Gastroesophageal sphincter (tissue), 4 donors: ENCODE data around the gene F10. TPM values are rescaled to one million over a fixed set of nuclear protein-coding genes. Genes with fewer than 3 reads are reported as not detected.

ENCODE experiments used
- ATAC-seq: fragments of 150-250 bp; one replicate; pipeline ENCODE4 v1.9.1; 2016; ENCODE audit warnings: mild to moderate bottlenecking, moderate library complexity
- H3K27ac ChIP-seq, 4 donors: fragments of 200-600 bp; sonication (generic) in 3 of 4; 1 replicate in 3 of 4; 2 replicates in 1 of 4; pipeline ENCODE4 v1.5.1; 2016 to 2019
- H3K27me3 ChIP-seq: fragments of 200-600 bp; sonication (generic); one replicate; pipeline ENCODE4 v1.5.1; 2019
- H3K36me3 ChIP-seq, 2 donors: fragments of 200-600 bp; sonication (generic); one replicate each; pipeline ENCODE4 v1.5.1; 2019; ENCODE audit warnings: control low read depth in 1 of 2
- H3K4me1 ChIP-seq, 3 donors: fragments of 200-600 bp; sonication (generic); 1 replicate in 2 of 3; 2 replicates in 1 of 3; pipeline ENCODE4 v1.5.1; 2016 to 2019; ENCODE audit warnings: control low read depth in 2 of 3
- H3K4me3 ChIP-seq, 2 donors: fragments of 200-600 bp; sonication (generic); one replicate each; pipeline ENCODE4 v1.5.1; 2019; ENCODE audit warnings: mild to moderate bottlenecking in 1 of 2, moderate library complexity in 1 of 2
- H3K9me3 ChIP-seq, 3 donors: fragments of 200-600 bp; sonication (generic); one replicate each; pipeline ENCODE4 v1.5.1; 2017 to 2019; ENCODE audit warnings: control low read depth in 2 of 3
- EP300 ChIP-seq: sonication (generic); formaldehyde crosslinking; IDR thresholded peaks from one replicate; pipeline ENCODE4 v1.6.1; 2017; ENCODE audit warnings: antibody characterized with exemption, mild to moderate bottlenecking
- POLR2A ChIP-seq, 2 donors: fragments of 450-650 bp; IDR thresholded peaks; one replicate each; pipeline ENCODE4 v1.6.1; 2017; ENCODE audit warnings: antibody characterized with exemption in 2 of 2, mild to moderate bottlenecking in 2 of 2, moderate library complexity in 1 of 2
- POLR2AphosphoS5 ChIP-seq: sonication (generic); formaldehyde crosslinking; IDR thresholded peaks from one replicate; pipeline ENCODE4 v1.6.1; 2017; ENCODE audit warnings: antibody characterized with exemption
- WGBS, 2 donors: methylation state at CpG; one replicate each; pipeline ENCODE4 v1.1.5; 2018; ENCODE audit warnings: low coverage in 1 of 2; 5-methylcytosine and 5-hydroxymethylcytosine counted together
- total RNA-seq, 4 donors: library from RNA; depleted of rRNA; stranded (reverse); fragments of >200 nt; gene quantifications; one replicate each; pipeline ENCODE4 v1.1.0, GENCODE V29; 2016
- TF ChIP-seq, protein P1 (sequence below), 4 experiments: fragments of 200-600 bp in 2 of 4; fragments of 450-650 bp in 2 of 4; sonication (generic) in 1 of 4; IDR thresholded peaks; one replicate each; pipeline ENCODE4 v1.5.1; 2017 to 2019; ENCODE audit warnings: antibody characterized with exemption in 4 of 4, mild to moderate bottlenecking in 2 of 4, moderate library complexity in 2 of 4

F10 gene
- total RNA-seq, 4 donors from 2014 or later, result 6.9 to 51.7 (median 12.0) TPM

- H3K9me3 ChIP-seq, result no peaks in the 10 kb centered on the region
- TF ChIP-seq POLR2A (IDR thresholded peaks at IDR 0.05) (no peak), EP300 (no peak), POLR2AphosphoS5 (no peak)
- TF ChIP-seq, protein P1, sequence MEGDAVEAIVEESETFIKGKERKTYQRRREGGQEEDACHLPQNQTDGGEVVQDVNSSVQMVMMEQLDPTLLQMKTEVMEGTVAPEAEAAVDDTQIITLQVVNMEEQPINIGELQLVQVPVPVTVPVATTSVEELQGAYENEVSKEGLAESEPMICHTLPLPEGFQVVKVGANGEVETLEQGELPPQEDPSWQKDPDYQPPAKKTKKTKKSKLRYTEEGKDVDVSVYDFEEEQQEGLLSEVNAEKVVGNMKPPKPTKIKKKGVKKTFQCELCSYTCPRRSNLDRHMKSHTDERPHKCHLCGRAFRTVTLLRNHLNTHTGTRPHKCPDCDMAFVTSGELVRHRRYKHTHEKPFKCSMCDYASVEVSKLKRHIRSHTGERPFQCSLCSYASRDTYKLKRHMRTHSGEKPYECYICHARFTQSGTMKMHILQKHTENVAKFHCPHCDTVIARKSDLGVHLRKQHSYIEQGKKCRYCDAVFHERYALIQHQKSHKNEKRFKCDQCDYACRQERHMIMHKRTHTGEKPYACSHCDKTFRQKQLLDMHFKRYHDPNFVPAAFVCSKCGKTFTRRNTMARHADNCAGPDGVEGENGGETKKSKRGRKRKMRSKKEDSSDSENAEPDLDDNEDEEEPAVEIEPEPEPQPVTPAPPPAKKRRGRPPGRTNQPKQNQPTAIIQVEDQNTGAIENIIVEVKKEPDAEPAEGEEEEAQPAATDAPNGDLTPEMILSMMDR (IDR thresholded peaks at IDR 0.05), result no peak
- ATAC-seq, result no peak
- H3K4me3 ChIP-seq, result no peak overlapping the region
- no peak overlapping the region for H3K27ac ChIP-seq
- H3K36me3 ChIP-seq, result peaks cover 0 to 35% of the 10 kb centered on the region in 2 donors
- 80% methylated on average over 1 of the region's 18 CpGs; no CpG with 5 or more reads in 1 of the 2 donors for WGBS, 2 donors
- H3K4me1 ChIP-seq, result peaks cover 0 to 4% (median 0%) of the 10 kb centered on the region in 3 donors
- peaks cover 7% of the 10 kb centered on the region for H3K27me3 ChIP-seq
These were observed 42.2 kb upstream of the F10 start for GRCh38 chr13:113080361-113080831.

DNA sequence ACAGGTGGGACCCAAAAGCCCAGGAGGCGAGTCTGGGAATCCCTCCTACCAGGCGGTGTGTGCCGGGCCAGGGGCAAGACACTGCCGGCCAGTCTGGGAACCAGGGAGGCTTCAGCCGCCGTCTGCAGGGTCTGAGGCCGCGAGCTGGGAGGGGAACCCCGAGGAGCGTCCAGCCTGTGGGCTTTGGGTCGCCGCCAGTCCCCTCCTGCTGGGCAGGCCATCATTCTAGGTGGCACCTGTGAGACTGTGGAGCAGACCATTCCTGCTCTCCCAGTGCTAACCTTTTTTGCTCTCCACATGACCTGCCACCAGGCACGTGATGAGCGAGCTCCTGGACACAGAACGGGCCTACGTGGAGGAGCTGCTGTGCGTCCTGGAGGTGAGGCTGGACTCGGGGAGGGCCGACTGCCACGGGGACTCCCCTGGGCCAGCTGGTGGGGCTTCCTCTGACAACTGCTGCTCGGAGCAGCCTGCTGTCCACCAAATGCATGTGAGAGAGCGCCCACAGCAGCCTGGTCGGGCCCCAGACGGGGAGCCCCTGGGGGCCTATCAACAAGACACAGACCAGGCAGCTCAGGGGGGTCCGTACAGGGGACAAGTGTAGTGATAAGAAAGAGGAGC is 41.6 kb upstream of the F10 start:
- TF ChIP-seq POLR2AphosphoS5 (no peak), POLR2A (IDR thresholded peaks at IDR 0.05) (no peak), EP300 (no peak)
- TF ChIP-seq, protein P1 (IDR thresholded peaks at IDR 0.05), result no peak
- peaks cover 0 to 29% of the 10 kb centered on the region in 2 donors for H3K36me3 ChIP-seq

GRCh38 chr13:113082198-113083021 is 40.2 kb upstream of the F10 start:
- no peak for ATAC-seq
- WGBS, 2 donors, result 90 to 93% methylated on average over 4 to 5 of the region's 26 CpGs

More for the DNA sequence above, 41.6 kb upstream of the F10 start:
- no peak for ATAC-seq
- WGBS, 2 donors, result no CpG with 5 or more reads among the region's 25 CpGs
- Histone ChIP-seq H3K27ac (no peak overlapping the region), H3K9me3 (no peaks in the 10 kb centered on the region), H3K4me3 (no peak overlapping the region), H3K4me1 (peaks cover 0 to 4% (median 0%) of the 10 kb centered on the region in 3 donors), H3K27me3 (peaks cover 11% of the 10 kb centered on the region)

DNA sequence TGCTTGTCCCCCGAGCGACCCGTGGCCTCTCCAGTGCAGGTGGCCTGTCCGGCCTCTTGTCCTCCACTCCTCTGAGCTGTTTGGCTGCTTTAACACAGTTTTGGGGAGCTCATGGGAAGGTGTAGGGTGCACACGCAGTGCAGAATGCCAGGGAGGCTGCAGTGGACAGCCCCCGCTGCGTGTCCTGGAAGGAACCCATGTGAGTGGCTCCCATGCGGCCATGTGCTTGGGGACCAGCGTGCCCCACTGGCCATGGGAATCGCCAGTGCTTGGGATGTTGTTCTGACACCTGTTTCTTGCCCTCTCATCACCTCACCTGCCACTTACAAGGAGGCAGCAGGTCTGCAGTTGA is 39.6 kb upstream of the F10 start:
- TF ChIP-seq, protein P1 (IDR thresholded peaks at IDR 0.05), result no peak
- TF ChIP-seq POLR2A (IDR thresholded peaks at IDR 0.05) (no peak), EP300 (no peak), POLR2AphosphoS5 (no peak)
- Histone ChIP-seq H3K9me3 (no peaks in the 10 kb centered on the region), H3K4me1 (peaks cover 0 to 4% (median 0%) of the 10 kb centered on the region in 3 donors), H3K36me3 (peaks cover 0 to 27% of the 10 kb centered on the region in 2 donors), H3K27me3 (peaks cover 30% of the 10 kb centered on the region), H3K27ac (no peak overlapping the region), H3K4me3 (no peak overlapping the region)
- no peak for ATAC-seq
- WGBS, 2 donors, result no CpG with 5 or more reads among the region's 10 CpGs

More at GRCh38 chr13:113082198-113083021, 40.2 kb upstream of the F10 start:
- Histone ChIP-seq H3K36me3 (peaks cover 0 to 27% of the 10 kb centered on the region in 2 donors), H3K4me3 (no peak overlapping the region), H3K27ac (no peak overlapping the region), H3K27me3 (peaks cover 25% of the 10 kb centered on the region), H3K9me3 (no peaks in the 10 kb centered on the region), H3K4me1 (peaks cover 0 to 4% (median 0%) of the 10 kb centered on the region in 3 donors)
- no peak for TF ChIP-seq POLR2A (IDR thresholded peaks at IDR 0.05)
- no peak for TF ChIP-seq POLR2AphosphoS5

DNA sequence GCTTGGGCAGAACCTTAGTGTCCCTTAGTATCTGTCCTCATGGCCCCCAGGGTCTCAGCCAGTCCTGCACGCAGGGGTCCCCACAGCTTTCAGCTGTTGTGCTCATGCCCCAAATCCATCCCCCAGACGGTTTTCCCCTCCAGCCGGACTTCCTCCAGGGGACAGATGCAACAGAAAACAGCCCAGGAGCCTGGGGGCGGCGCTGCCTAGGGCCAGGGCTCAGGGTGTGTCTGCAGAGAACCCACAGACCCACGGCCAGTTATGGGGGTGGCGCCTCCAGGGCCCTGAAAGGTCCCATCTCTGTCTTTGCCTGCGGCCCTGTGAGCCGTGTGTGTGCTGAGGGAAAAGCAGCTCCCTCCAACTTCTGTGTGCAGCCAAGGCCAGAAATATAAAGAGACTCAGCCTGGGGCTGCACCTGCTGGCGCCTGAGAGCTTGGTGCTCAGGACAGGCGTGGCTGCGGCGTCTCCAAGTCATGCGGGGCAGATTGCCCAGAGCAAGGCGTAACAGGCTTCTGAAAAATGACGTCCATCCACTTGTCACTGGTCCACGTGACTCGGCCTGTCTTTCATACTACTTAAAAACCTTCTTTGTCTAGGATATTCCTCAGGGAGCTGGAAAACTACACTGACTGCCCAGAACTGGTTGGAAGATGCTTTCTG is 39.1 kb upstream of the F10 start:
- no peak for TF ChIP-seq POLR2AphosphoS5
- no peak for TF ChIP-seq EP300
- no peak for TF ChIP-seq POLR2A (IDR thresholded peaks at IDR 0.05)
- TF ChIP-seq, protein P1 (IDR thresholded peaks at IDR 0.05), result no peak
- Histone ChIP-seq H3K36me3 (peaks cover 0 to 29% of the 10 kb centered on the region in 2 donors), H3K27ac (no peak overlapping the region), H3K4me1 (peaks cover 0 to 4% (median 0%) of the 10 kb centered on the region in 3 donors), H3K27me3 (peaks cover 33% of the 10 kb centered on the region), H3K4me3 (no peak overlapping the region), H3K9me3 (no peaks in the 10 kb centered on the region)
- ATAC-seq, result peak; percentile 56
- WGBS, 2 donors, result 19 to 46% methylated on average over 3 to 5 of the region's 18 CpGs
